Vagina (tissue), 2 donors: ENCODE measurements around the gene TTLL5. TPM values are rescaled to one million over a fixed set of nuclear protein-coding genes. Genes with fewer than 3 reads are reported as not detected.

ENCODE experiments used
- DNase-seq, 2 donors: peaks; one replicate each; pipeline ENCODE4 v3.0.0-alpha.2; 2017; ENCODE audit errors: extremely low spot score in 2 of 2
- H3K27ac ChIP-seq: fragments of 200-600 bp; sonication (generic); one replicate; pipeline ENCODE4 v1.5.1; 2019
- H3K27me3 ChIP-seq: fragments of 200-600 bp; sonication (generic); one replicate; pipeline ENCODE4 v1.5.1; 2019
- H3K36me3 ChIP-seq, 2 donors: fragments of 200-600 bp; sonication (generic); one replicate each; pipeline ENCODE4 v1.5.1; 2017 to 2019
- H3K4me1 ChIP-seq: fragments of 200-600 bp; sonication (generic); one replicate; pipeline ENCODE4 v1.5.1; 2019
- H3K4me3 ChIP-seq, 2 donors: fragments of 200-600 bp; sonication (generic); 1 replicate in 1 of 2; 2 replicates in 1 of 2; pipeline ENCODE4 v1.5.1; 2016 to 2019
- H3K9me3 ChIP-seq: fragments of 200-600 bp; sonication (generic); one replicate; pipeline ENCODE4 v1.5.1; 2019
- POLR2A ChIP-seq, 2 donors: fragments of 450-650 bp; IDR thresholded peaks; one replicate each; pipeline ENCODE4 v1.6.1; 2017; ENCODE audit warnings: antibody characterized with exemption in 2 of 2, mild to moderate bottlenecking in 2 of 2, moderate library complexity in 2 of 2
- POLR2AphosphoS5 ChIP-seq, 2 donors: sonication (generic); formaldehyde crosslinking; IDR thresholded peaks; one replicate each; pipeline ENCODE4 v1.9.0; 2017; ENCODE audit warnings: antibody characterized with exemption in 2 of 2, mild to moderate bottlenecking in 2 of 2, low read depth in 1 of 2; ENCODE audit not compliant: insufficient read depth in 1 of 2
- intact Hi-C: fragments of 100-400 bp; cut with DNase I; formaldehyde crosslinking; loops from one replicate; pipeline ENCODE4 v1.15.1; 2023
- total RNA-seq: library from RNA; depleted of rRNA; stranded (reverse); fragments of >200 nt; gene quantifications from one replicate; pipeline ENCODE4 v1.2.3, GENCODE V29; 2016
- TF ChIP-seq, protein P1 (sequence below), 3 experiments: fragments of 450-650 bp in 2 of 3; fragments of 200-600 bp in 1 of 3; sonication (generic) in 1 of 3; IDR thresholded peaks; one replicate each; pipeline ENCODE4 v1.5.1; 2017 to 2019; ENCODE audit warnings: antibody characterized with exemption in 3 of 3, mild to moderate bottlenecking in 2 of 3, moderate library complexity in 2 of 3

TTLL5 gene
- total RNA-seq, 1 donor from 2014 or later: 43.0 TPM

DNA sequence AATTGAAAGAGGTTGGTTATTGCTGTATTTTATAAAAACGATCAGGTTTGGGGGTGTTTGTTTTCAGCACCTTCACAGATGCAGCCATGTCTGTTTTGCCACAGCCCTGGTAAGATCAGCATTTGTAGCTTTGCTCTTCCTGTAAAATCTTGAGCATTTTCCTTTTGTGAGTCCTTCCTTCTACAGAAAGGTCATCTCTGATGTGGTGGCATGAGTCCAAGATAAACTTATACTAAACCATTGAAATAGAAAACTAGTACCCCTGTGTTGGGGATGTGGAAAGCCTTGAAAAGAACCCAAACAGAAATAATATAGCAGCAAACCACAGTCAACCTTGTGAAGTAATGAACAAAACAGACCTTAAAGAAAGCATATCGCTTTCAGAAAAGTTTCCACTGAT is 235.3 kb downstream of the TTLL5 start:
- Histone ChIP-seq H3K4me1 (no peaks in the 10 kb centered on the region), H3K27me3 (no peaks in the 10 kb centered on the region), H3K9me3 (no peaks in the 10 kb centered on the region), H3K36me3 (no peaks in the 10 kb centered on the region), H3K4me3 (no peak overlapping the region), H3K27ac (no peak overlapping the region)
- intact Hi-C loops: no loop called here
- no peak for TF ChIP-seq POLR2A (IDR thresholded peaks at IDR 0.05)
- TF ChIP-seq, protein P1, sequence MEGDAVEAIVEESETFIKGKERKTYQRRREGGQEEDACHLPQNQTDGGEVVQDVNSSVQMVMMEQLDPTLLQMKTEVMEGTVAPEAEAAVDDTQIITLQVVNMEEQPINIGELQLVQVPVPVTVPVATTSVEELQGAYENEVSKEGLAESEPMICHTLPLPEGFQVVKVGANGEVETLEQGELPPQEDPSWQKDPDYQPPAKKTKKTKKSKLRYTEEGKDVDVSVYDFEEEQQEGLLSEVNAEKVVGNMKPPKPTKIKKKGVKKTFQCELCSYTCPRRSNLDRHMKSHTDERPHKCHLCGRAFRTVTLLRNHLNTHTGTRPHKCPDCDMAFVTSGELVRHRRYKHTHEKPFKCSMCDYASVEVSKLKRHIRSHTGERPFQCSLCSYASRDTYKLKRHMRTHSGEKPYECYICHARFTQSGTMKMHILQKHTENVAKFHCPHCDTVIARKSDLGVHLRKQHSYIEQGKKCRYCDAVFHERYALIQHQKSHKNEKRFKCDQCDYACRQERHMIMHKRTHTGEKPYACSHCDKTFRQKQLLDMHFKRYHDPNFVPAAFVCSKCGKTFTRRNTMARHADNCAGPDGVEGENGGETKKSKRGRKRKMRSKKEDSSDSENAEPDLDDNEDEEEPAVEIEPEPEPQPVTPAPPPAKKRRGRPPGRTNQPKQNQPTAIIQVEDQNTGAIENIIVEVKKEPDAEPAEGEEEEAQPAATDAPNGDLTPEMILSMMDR (IDR thresholded peaks at IDR 0.05): no peak
- no peak for TF ChIP-seq POLR2AphosphoS5 (IDR thresholded peaks at IDR 0.05; ENCODE audit: insufficient read depth in 1 of 2, low read depth in 1 of 2)
- no peak for DNase-seq

DNA sequence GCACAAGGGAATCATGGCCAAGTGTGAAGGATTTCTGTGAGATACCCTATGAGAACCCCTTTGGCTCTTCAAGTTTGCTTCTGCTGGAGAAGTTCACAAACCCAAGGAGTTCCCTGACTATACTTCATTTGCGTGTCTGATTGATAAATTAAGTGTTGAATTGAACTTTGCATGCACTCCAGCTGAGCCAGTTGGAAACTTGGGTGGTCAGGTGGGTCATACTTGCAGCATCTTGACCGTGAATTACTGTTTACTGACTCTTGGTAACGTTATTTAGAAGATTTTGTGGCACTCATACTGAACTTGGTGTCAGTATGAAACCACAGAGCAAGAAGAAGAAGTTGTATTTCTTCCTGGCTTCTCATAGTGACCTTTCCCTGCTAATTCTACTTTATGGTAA is 243.3 kb downstream of the TTLL5 start:
- no peak for DNase-seq
- TF ChIP-seq POLR2AphosphoS5 (IDR thresholded peaks at IDR 0.05; ENCODE audit: insufficient read depth in 1 of 2, low read depth in 1 of 2) (no peak), POLR2A (IDR thresholded peaks at IDR 0.05) (no peak)
- TF ChIP-seq, protein P1 (IDR thresholded peaks at IDR 0.05): no peak
- Histone ChIP-seq H3K9me3 (no peaks in the 10 kb centered on the region), H3K27me3 (no peaks in the 10 kb centered on the region), H3K36me3 (no peaks in the 10 kb centered on the region), H3K4me1 (no peaks in the 10 kb centered on the region), H3K4me3 (no peak overlapping the region), H3K27ac (no peak overlapping the region)
- intact Hi-C loops: loop anchor here (10.0 kb wide), 1 partner anchor 70 kb away; no protein-coding TSS in a partner anchor

DNA sequence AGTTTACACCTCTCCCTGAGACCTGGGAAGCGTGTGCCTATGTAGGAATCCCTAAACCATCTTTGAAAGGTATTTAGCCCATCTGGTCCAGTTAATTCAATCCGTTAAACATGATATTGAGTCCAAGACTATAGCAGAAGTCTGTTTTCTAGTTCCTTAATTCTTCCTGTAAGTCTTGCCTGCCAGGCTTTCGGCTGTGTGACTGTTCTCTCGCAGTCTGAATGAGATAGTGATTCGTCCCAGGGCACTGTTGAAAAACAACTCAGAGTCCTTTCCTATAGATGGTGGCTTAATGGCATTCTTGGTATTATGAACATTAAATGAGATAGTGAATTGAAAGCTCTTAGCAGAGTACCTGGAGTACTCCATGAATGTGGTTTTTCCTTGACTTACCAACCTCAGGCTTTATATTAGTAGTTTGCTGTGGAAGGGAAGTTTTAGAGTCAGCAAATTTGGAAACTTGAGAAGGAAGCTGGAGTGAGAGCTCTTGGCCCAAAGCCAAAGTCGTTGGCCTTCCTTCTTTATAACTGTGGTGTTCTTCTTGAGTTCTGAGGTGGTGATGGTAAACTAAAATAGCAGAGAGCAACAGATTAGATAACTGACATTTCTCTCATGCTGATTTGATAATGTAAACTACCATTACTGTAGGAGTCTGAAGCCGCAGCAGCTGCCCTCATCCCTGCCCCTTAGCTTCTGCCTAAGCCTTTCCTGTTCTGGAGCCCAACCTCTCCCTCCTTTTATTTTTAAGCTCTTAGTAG is 244.3 kb downstream of the TTLL5 start:
- H3K27me3 ChIP-seq: no peaks in the 10 kb centered on the region
- H3K36me3 ChIP-seq: no peaks in the 10 kb centered on the region
- intact Hi-C loops: loop anchor here (10.0 kb wide), 1 partner anchor 69 kb away; no protein-coding TSS in a partner anchor
- H3K4me3 ChIP-seq: no peak overlapping the region
- TF ChIP-seq POLR2AphosphoS5 (IDR thresholded peaks at IDR 0.05; ENCODE audit: insufficient read depth in 1 of 2, low read depth in 1 of 2): no peak
- TF ChIP-seq, protein P1 (IDR thresholded peaks at IDR 0.05): no peak
- TF ChIP-seq POLR2A (IDR thresholded peaks at IDR 0.05): no peak
- H3K27ac ChIP-seq: no peak overlapping the region
- no peak for DNase-seq
- no peaks in the 10 kb centered on the region for H3K9me3 ChIP-seq
- H3K4me1 ChIP-seq: no peaks in the 10 kb centered on the region

DNA sequence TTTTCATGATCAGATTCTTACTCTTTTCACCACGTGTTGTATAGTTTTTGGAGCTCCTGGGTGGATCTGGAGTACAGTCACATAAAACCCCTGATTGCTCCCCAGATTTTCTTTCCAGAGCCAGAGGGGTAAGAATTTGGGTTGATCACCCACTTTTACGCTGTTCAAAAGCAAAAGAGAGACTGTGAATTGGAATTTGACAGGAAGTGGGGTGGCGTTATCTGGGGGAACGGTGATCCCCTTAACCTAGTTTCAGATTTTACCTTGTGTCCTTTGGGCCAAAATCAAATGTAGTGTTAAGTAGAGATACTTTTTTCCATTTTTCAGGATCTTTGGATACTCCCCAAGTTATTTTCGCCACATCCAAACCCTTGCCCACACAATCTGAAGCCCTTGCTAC is 245.2 kb downstream of the TTLL5 start:
- TF ChIP-seq POLR2AphosphoS5 (IDR thresholded peaks at IDR 0.05; ENCODE audit: insufficient read depth in 1 of 2, low read depth in 1 of 2): no peak
- TF ChIP-seq, protein P1 (IDR thresholded peaks at IDR 0.05): no peak
- TF ChIP-seq POLR2A (IDR thresholded peaks at IDR 0.05): no peak
- Histone ChIP-seq H3K4me1 (no peaks in the 10 kb centered on the region), H3K9me3 (no peaks in the 10 kb centered on the region), H3K4me3 (no peak overlapping the region), H3K27me3 (no peaks in the 10 kb centered on the region), H3K27ac (no peak overlapping the region), H3K36me3 (no peaks in the 10 kb centered on the region)
- intact Hi-C loops: loop anchor here (10.0 kb wide), 1 partner anchor 69 kb away; no protein-coding TSS in a partner anchor
- DNase-seq: no peak

DNA sequence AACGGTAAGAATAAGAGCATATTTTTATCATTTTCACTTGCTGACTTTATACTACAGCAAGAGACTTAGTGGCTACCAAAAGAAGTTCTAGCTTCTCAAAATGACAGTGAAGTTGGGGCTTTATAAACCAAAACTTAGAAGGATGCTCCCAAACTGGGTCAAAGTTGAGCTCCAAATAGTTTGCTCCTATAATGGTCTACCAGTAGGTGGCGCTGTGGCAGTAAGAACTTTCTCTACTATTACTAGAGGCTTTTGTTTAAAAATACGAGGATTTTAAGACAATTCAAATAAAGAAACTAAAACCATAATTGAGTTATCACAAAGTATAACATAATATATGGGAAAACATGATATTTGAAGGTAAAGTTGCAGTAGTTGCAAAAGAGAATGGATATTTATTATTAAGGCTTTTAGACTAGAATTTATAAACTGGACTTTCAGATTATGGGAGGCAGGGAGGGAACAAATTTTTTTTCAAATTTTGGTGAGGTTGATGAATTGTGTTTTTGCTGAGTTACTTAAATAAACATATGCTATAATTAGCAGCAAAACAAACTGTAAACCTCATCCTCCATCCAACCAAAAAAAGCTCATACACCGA is 245.7 kb downstream of the TTLL5 start:
- H3K4me1 ChIP-seq: no peaks in the 10 kb centered on the region
- TF ChIP-seq POLR2AphosphoS5 (IDR thresholded peaks at IDR 0.05; ENCODE audit: insufficient read depth in 1 of 2, low read depth in 1 of 2): no peak
- no peak for TF ChIP-seq POLR2A (IDR thresholded peaks at IDR 0.05)
- TF ChIP-seq, protein P1 (IDR thresholded peaks at IDR 0.05): peak; percentile 58 to 79 (median 69)
- no peaks in the 10 kb centered on the region for H3K9me3 ChIP-seq
- H3K4me3 ChIP-seq: no peak overlapping the region
- no peak for DNase-seq
- no peaks in the 10 kb centered on the region for H3K36me3 ChIP-seq
- intact Hi-C loops: loop anchor here (10.0 kb wide), 1 partner anchor 68 kb away; no protein-coding TSS in a partner anchor
- H3K27ac ChIP-seq: no peak overlapping the region
- no peaks in the 10 kb centered on the region for H3K27me3 ChIP-seq
